ENCODE results near the gene TBX2. TPM values are rescaled to one million over a fixed set of nuclear protein-coding genes. Genes with fewer than 3 reads are reported as not detected.

The TBX2 gene
- total and polyA plus RNA-seq, 2 of the 13 experiments (the other 11 are each of a cell fraction or from before 2014, with no cell fraction given), result 2.8 to 15.3 TPM

GRCh38 chr17:61399131-61400065 is at the start of gene TBX2 (continued):
- peak; percentile 93; the same call in 1 of the 2 replicates for TF ChIP-seq ZNF546 (CRISPR knock-in tag; conservative IDR thresholded peaks at IDR 0.05)
- TF ChIP-seq RBFOX2 (IDR thresholded peaks at IDR 0.05; ENCODE audit: low read depth, low read length), result peak; percentile 93
- TF ChIP-seq SOX13 (IDR thresholded peaks at IDR 0.05), result no peak
- peak in 1 of 2 experiments; percentile 51; a peak in 1 of 4 replicates for TF ChIP-seq SOX13 (CRISPR knock-in tag; conservative IDR thresholded peaks at IDR 0.05 in 1 of 2, IDR thresholded peaks at IDR 0.05 in 1 of 2)
- TF ChIP-seq SNAPC5 (CRISPR knock-in tag; IDR thresholded peaks at IDR 0.05; ENCODE audit: borderline replicate concordance), result 0 out of 2 replicates have a peak, but pooled peaks have one; percentile 34
- TF ChIP-seq SUZ12 (IDR thresholded peaks at IDR 0.05; ENCODE audit: low read depth, low read length), result no peak
- no peak for TF ChIP-seq ZNF775 (CRISPR knock-in tag; IDR thresholded peaks at IDR 0.05; ENCODE audit: borderline replicate concordance)
- no peak; the same call in 1 of the 2 replicates for TF ChIP-seq ZSCAN29 (CRISPR knock-in tag; conservative IDR thresholded peaks at IDR 0.05)
- peak; percentile 76; the same call in 1 of the 2 replicates for TF ChIP-seq ZNF501 (CRISPR knock-in tag; IDR thresholded peaks at IDR 0.05)
- TF ChIP-seq GFI1 (CRISPR knock-in tag; IDR thresholded peaks at IDR 0.05; ENCODE audit: borderline replicate concordance), result peak; percentile 49
- TF ChIP-seq ZNF382 (CRISPR knock-in tag; IDR thresholded peaks at IDR 0.05; ENCODE audit: borderline replicate concordance), result no peak
- TF ChIP-seq TBL1XR1 (IDR thresholded peaks at IDR 0.05; ENCODE audit: borderline replicate concordance, low read length, partially characterized antibody), result no peak
- 0 out of 2 replicates have a peak, but pooled peaks have one; percentile 66 for TF ChIP-seq KAT8 (CRISPR knock-in tag; IDR thresholded peaks at IDR 0.05)
- peak; percentile 84 for TF ChIP-seq POLR2G (IDR thresholded peaks at IDR 0.05; ENCODE audit: low read depth, low read length)
- TF ChIP-seq ZNF496 (CRISPR knock-in tag; IDR thresholded peaks at IDR 0.05; ENCODE audit: insufficient replicate concordance), result no peak
- TF ChIP-seq ZNF792 (CRISPR knock-in tag; IDR thresholded peaks at IDR 0.05), result no peak; the same call in 1 of the 2 replicates
- peak; percentile 46 for TF ChIP-seq ERF (CRISPR knock-in tag; IDR thresholded peaks at IDR 0.05)
- no peak for TF ChIP-seq TFE3 (CRISPR knock-in tag; IDR thresholded peaks at IDR 0.05)
- TF ChIP-seq ZNF605 (CRISPR knock-in tag; IDR thresholded peaks at IDR 0.05), result no peak
- TF ChIP-seq MYC (CRISPR knock-in tag; IDR thresholded peaks at IDR 0.05; ENCODE audit: borderline replicate concordance), result peak; percentile 48
- TF ChIP-seq ATF5 (CRISPR knock-in tag; IDR thresholded peaks at IDR 0.05; ENCODE audit: low read depth), result 0 out of 2 replicates have a peak, but pooled peaks have one; percentile 28
- TF ChIP-seq TCF7 (IDR thresholded peaks at IDR 0.05; ENCODE audit: low read depth), result no peak
- TF ChIP-seq ZNF7 (CRISPR knock-in tag; IDR thresholded peaks at IDR 0.05), result 0 out of 2 replicates have a peak, but pooled peaks have one; percentile 19
- no peak for TF ChIP-seq ZNF503 (CRISPR knock-in tag; IDR thresholded peaks at IDR 0.05)
- TF ChIP-seq POGZ (CRISPR knock-in tag; IDR thresholded peaks at IDR 0.05), result peak; percentile 48; the same call in 1 of the 2 replicates
- no peak for TF ChIP-seq RCOR2 (CRISPR knock-in tag; IDR thresholded peaks at IDR 0.05)
